ENCODE data around the gene IFT80.
"Not testable (repeated sequence)": the region's sequence is repeated elsewhere in the genome, so short reads cannot be mapped to it uniquely, and the experiment has no call there.

- TF ChIP-seq CTCF (IDR thresholded peaks at IDR 0.05; ENCODE audit: poor library complexity); EZH2 (IDR thresholded peaks at IDR 0.05; ENCODE audit: borderline replicate concordance): not testable (repeated sequence)
Measured at GRCh38 chr3:160240719-160241118, 158.3 kb downstream of the IFT80 start.
